HL-60 (cell line): ENCODE measurements around the gene P2RX5.

ENCODE experiments used
- DNase-seq, 2 experiments: peaks; one replicate each; pipeline ENCODE4 v3.0.0-alpha.2; 2010 to 2020; ENCODE audit warnings: low read depth in 1 of 2, low spot score in 1 of 2
- H3K27ac ChIP-seq: fragments of 250-450 bp; sonication (Bioruptor Pico); replicated peaks from 2 replicates; pipeline ENCODE4 v1.5.1; 2020; ENCODE audit warnings: mild to moderate bottlenecking, moderate library complexity
- H3K27me3 ChIP-seq: fragments of 250-450 bp; sonication (Bioruptor Pico); 2 replicates; pipeline ENCODE4 v1.5.1; 2021; ENCODE audit warnings: mild to moderate bottlenecking, moderate library complexity; ENCODE audit not compliant: insufficient read depth, poor library complexity, severe bottlenecking
- H3K4me3 ChIP-seq: replicated peaks from 2 replicates; pipeline ENCODE4 v1.5.1; 2011; ENCODE audit warnings: mild to moderate bottlenecking, control low read depth, low read length; ENCODE audit not compliant: insufficient read depth
- CTCF ChIP-seq: IDR thresholded peaks from one replicate; pipeline ENCODE4 v1.5.1; 2011; ENCODE audit warnings: low read length, control low read depth, inconsistent platforms; ENCODE audit not compliant: insufficient read depth
- GABPA ChIP-seq: IDR thresholded peaks from 2 replicates; pipeline ENCODE4 v1.6.1; 2012; ENCODE audit warnings: low read depth
- POLR2AphosphoS5 ChIP-seq: IDR thresholded peaks from 2 replicates; pipeline ENCODE4 v1.6.1; 2012; ENCODE audit warnings: low read depth
- SPI1 ChIP-seq: IDR thresholded peaks from 2 replicates; pipeline ENCODE4 v1.6.1; 2012; ENCODE audit warnings: low read depth, mild to moderate bottlenecking, borderline replicate concordance
- TF ChIP-seq, protein P1 (sequence below): IDR thresholded peaks from 2 replicates; pipeline ENCODE4 v1.6.1; 2012; ENCODE audit warnings: low read depth; ENCODE audit not compliant: insufficient replicate concordance

The P2RX5 gene

GRCh38 chr17:3689262-3690093 is 6.5 kb downstream of the P2RX5 start:
- TF ChIP-seq POLR2AphosphoS5 (no peak), CTCF (no peak)
- Histone ChIP-seq H3K4me3 (no peak overlapping the region), H3K27me3 (no peaks in the 10 kb centered on the region), H3K27ac (no peak overlapping the region)
- DNase-seq, result no peak

- TF ChIP-seq, protein P1, sequence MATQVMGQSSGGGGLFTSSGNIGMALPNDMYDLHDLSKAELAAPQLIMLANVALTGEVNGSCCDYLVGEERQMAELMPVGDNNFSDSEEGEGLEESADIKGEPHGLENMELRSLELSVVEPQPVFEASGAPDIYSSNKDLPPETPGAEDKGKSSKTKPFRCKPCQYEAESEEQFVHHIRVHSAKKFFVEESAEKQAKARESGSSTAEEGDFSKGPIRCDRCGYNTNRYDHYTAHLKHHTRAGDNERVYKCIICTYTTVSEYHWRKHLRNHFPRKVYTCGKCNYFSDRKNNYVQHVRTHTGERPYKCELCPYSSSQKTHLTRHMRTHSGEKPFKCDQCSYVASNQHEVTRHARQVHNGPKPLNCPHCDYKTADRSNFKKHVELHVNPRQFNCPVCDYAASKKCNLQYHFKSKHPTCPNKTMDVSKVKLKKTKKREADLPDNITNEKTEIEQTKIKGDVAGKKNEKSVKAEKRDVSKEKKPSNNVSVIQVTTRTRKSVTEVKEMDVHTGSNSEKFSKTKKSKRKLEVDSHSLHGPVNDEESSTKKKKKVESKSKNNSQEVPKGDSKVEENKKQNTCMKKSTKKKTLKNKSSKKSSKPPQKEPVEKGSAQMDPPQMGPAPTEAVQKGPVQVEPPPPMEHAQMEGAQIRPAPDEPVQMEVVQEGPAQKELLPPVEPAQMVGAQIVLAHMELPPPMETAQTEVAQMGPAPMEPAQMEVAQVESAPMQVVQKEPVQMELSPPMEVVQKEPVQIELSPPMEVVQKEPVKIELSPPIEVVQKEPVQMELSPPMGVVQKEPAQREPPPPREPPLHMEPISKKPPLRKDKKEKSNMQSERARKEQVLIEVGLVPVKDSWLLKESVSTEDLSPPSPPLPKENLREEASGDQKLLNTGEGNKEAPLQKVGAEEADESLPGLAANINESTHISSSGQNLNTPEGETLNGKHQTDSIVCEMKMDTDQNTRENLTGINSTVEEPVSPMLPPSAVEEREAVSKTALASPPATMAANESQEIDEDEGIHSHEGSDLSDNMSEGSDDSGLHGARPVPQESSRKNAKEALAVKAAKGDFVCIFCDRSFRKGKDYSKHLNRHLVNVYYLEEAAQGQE, result no peak
- TF ChIP-seq POLR2AphosphoS5 (no peak), CTCF (no peak), SPI1 (no peak), GABPA (no peak)
- no peak for DNase-seq
- no peak overlapping the region for H3K27ac ChIP-seq
- H3K27me3 ChIP-seq, result no peaks in the 10 kb centered on the region
- H3K4me3 ChIP-seq, result no peak overlapping the region
Observed at GRCh38 chr17:3688852-3689261, 7.1 kb downstream of the P2RX5 start.

GRCh38 chr17:3688027-3688553 is 7.9 kb downstream of the P2RX5 start:
- DNase-seq, result no peak
- TF ChIP-seq SPI1 (no peak), POLR2AphosphoS5 (no peak), CTCF (no peak), GABPA (no peak)
- TF ChIP-seq, protein P1, result no peak
- H3K27ac ChIP-seq, result no peak overlapping the region
- no peak overlapping the region for H3K4me3 ChIP-seq
- no peaks in the 10 kb centered on the region for H3K27me3 ChIP-seq

DNA sequence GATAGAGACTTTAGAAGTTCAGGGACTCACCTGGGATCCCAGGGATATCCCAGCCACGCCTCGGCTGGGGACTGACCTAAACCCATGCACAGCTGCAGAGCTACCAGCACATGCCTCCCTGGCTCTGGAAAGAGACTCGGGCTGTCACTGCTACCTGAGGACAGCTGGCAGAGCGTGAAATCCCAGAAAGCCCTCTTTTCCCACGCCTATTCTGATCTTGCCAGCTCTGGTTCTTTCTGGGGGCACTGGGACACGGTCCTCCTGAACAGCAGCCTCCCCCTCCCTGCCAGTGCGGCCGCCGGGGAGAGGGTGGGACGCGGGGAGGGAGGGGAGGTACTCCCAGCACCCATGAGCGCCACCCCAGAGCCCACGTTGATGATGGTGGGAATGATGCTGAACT is 10.8 kb downstream of the P2RX5 start:
- DNase-seq, result no peak

More for the DNA sequence above, 10.8 kb downstream of the P2RX5 start:
- H3K4me3 ChIP-seq, result no peak overlapping the region
- TF ChIP-seq SPI1, result no peak
- no peak for TF ChIP-seq GABPA
- TF ChIP-seq, protein P1, result no peak
- TF ChIP-seq CTCF, result no peak
- no peaks in the 10 kb centered on the region for H3K27me3 ChIP-seq
- no peak overlapping the region for H3K27ac ChIP-seq
